GM18907 (cell line): ENCODE results near the gene MRPL14.

Source experiments
- ATAC-seq: cut with Tn5 transposase; IDR thresholded peaks from one replicate; pipeline ENCODE4 v1.9.1; 2021; ENCODE audit warnings: mild to moderate bottlenecking, moderate library complexity; ENCODE audit not compliant: unreplicated experiment

MRPL14 gene

GRCh38 chr6:44067173-44068139, 59.8 kb downstream of the MRPL14 start:
- ATAC-seq: no peak

- ATAC-seq: no peak
Measured at GRCh38 chr6:44066394-44067172, 60.7 kb downstream of the MRPL14 start.

- ATAC-seq: no peak
Measured at GRCh38 chr6:44065443-44066140, 61.7 kb downstream of the MRPL14 start.

DNA sequence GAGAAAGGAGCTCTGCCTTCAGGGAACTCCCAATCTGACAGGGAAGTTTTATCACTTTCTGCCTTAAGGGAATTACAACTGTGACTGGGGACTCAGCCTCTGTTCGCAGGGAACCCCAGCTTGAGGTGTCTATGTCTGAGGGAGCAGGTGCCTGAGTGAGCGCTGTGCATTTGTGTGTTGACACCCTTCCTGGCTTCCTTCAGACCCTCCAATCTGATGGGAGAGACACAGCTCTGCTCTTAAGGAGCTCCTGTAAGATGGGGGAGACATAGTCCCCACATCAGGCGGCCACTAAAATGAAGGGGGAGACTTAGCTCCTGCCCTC, 62.3 kb downstream of the MRPL14 start:
- no peak for ATAC-seq

- ATAC-seq: no peak
Measured at GRCh38 chr6:44064089-44064947, 62.9 kb downstream of the MRPL14 start.

GRCh38 chr6:44063561-44064059, 63.6 kb downstream of the MRPL14 start:
- ATAC-seq: no peak
